CD4-positive, alpha-beta T cell treated with Interleukin-2 at 100 ng/mL for 4 hours (primary cell): ENCODE data around the gene CPSF3.

Experiments
- DNase-seq: peaks from one replicate; pipeline ENCODE4 v3.0.0-alpha.2; 2020; ENCODE audit warnings: low spot score

Gene CPSF3

DNA sequence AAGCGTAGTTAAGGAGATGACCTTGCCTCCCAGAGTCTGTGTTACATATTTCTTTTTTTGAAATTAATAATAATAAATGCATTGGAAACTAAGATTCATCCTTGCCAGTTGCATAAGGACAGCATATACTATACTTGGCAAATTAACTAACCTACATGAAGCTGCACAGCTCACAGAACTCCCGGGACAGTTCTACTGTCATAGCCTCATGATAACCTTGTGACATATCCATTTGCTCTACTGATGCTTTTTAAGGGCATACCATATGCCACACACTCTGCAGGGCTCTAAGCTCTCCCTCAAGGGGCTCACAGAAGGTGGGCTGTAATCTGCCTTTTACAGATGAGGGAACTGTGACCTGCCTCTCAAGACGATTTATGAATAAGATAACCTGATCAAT is 3.9 kb upstream of the CPSF3 start:
- no peak for DNase-seq

GRCh38 chr2:9420495-9420894 is 3.0 kb upstream of the CPSF3 start:
- DNase-seq: no peak

DNA sequence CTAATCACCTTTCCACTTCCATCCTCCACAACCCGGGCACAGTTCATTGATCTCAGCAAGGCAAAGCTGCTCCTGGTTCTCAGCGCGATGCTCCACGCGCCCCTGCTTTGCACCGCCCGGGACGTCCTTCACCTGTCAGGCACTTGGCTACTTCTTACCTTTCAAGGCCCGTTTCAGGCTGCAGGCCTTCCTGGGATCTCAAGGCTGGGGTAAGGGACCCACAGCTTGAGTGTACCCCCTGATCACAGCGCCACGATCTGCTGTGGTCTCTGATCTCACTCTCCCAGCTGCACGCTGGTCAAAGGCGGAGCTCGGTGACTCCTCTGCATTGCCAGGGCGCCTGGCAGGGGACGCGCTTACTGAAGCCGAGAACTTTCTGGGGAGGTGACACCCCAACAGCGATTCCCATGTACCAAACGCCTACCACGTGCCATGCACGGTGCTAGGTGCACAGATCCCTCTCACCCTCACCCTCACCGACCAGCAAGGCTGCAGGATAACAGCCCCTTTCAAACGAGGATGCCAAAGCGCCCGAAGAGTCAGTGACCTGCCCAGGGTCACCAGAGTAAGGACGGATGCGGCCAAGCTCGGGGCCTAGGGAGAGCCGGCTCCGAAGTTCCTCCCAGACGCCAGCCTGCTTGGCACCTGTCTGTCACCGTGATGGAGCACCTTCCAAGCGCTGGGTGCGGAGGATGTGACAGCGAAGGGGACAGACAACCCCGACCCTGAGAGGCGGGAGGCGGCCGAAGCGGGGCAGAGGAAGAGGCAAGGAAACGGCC is 944 bp upstream of the CPSF3 start:
- peak; percentile 56 for DNase-seq

- DNase-seq: peak; percentile 26
These were observed 443 bp downstream of the CPSF3 start for GRCh38 chr2:9423922-9424272.

- DNase-seq: no peak
These were observed 1.2 kb downstream of the CPSF3 start for GRCh38 chr2:9424447-9425164.

DNA sequence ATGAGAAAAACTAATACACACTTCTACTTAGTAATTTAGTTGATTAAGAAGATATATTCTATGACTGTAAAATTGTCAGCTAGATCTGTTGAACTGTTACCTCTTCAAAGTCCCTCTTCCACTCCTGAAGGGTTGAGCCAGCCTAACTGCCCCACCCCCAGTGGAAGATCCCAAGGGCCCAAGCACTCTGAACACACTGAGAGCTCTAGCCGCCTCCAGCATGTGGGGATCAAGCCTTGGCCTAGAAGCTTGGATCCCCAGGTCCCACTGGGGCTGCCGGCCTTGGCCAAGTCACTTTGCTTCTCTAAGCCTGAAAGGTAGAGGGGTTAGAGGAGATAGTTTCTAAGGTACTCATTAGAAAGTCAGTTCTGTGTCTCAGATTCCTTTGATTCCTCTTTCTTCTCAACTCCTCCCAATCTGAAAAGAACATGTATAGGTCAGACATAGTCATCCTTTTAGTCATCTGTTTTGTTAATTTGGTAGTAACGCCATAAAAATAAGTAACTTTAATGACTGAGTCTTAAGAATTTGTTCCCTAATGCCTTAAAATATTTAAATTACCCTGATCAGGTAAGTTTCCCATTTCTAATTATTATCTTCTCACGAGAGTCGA is 5.6 kb downstream of the CPSF3 start:
- DNase-seq: no peak

DNA sequence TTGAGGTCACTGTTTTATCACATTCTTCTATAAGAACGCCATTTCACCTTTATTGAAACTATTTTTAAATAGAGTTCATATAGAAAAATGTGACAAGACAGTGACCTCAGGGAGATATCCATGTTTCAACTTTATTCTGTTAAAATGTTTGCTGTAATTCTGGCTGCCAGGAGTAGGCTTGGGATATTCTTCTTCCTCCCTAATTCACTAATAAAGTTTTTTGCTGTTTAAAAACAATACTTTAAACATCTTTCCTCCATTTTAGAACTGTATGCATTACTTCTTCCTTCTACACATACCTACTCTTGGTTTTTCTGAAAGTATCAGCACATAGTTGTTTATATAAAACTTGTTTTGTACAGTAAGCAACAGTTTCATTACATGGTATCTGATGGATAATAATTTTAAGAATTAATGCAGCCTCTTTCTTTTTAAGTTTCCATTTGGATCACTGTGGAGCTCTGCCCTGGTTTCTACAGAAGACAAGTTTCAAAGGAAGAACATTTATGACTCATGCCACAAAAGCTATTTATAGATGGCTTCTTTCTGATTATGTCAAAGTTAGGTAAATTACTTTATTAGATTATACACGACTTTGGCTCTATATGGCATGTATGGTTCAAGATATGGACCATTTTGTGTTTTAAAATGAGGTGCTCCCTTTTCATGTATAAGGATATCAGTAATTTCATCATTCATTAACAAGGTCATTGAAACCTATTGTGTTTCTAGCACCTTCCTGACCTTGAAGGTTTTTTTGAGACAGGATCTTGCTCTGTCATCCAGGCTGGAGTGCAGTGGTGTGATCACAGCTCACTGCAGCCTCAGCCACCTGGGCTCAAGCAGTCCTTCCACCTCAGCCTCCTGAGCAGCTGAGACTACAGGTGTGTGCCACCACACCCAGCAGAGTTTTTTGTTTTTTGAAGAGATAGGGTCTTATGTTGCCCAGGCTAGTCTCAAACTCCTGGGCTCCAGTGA is 7.2 kb downstream of the CPSF3 start:
- no peak for DNase-seq

DNA sequence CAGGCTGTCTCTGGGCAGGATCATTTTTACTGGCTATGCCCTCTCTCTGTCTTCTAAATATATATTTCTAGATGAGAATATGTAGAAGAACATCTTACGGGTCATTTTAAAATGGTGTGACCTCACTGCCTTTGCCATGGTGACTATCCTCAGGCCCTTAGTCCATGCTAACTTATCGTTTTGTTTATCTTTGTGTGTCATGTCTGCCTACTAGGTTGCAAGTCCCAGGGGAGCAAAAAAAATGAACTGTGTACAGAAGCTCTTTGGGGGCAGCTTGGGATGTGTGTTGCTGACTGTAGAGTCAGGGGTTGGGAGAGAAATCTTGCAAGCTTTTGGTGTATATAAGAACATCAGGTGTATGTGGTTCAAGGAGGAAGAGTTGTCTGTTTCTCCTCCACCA is 11.0 kb downstream of the CPSF3 start:
- DNase-seq: no peak

DNA sequence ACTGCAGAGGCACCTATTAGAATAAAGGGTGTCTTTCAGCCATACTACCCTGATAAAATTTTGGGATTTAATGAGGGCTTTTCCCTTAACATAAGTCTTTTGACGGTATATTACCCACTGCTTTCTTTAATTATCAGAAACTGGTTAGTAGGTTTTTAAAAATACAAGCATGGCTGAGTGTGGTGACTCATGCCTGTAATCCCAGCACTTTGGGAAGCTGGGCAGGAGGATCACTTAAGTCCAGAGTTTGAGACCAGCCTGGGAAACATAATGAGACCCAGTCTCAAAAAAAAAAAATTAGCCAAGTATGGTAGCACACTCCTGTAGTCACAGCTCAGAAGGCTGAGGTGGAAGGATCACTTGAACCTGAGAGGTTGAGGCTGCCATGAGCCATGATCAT is 16.1 kb downstream of the CPSF3 start:
- DNase-seq: no peak

DNA sequence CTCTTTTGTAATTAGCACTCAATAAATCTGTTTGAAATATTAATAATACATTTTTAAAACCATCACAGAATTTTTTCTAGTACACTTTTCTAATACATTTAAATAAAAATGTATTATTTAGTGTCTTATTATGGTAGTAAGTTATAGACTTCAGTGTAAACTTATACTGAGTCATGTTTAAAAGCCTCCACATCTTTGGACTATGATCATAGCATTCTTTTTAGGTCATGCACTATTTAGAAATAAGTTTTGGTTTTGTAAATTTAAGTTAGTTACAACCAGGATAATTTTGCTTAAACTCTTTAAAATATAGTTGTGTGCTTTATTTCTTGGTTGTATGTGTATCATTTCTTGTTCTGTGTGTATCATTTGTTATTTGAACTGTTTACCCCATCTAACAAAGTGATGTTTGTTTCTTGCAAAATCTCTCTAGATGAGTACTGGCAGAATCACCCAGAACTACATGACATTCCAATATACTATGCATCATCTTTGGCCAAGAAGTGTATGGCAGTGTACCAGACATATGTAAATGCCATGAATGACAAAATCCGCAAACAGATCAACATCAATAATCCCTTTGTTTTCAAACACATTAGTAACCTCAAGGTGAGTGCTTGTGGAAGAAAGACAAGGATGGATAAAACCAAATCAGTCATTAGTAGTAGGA is 16.7 kb downstream of the CPSF3 start:
- no peak for DNase-seq

GRCh38 chr2:9441556-9441955 is 18.1 kb downstream of the CPSF3 start:
- no peak for DNase-seq

GRCh38 chr2:9443526-9443925 is 20.1 kb downstream of the CPSF3 start:
- no peak for DNase-seq

DNA sequence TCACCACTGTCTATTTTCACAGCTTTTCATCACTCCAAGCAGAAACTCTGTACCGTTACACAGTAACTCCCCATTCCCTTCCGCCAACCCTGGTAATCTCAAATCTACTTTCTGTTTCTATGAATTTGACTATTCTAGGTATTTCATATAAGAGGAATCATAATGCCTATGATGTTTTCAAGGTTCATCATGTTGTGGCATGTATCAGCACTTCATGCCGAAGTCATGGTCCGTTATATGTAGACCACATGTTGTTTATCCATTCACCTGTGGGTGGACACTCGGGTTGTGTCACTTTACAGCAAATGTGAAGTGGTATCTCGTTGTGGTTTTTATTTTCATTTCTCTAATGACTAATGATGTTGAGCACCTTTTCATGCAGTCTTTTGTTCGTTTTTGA is 21.6 kb downstream of the CPSF3 start:
- DNase-seq: peak; percentile 12

DNA sequence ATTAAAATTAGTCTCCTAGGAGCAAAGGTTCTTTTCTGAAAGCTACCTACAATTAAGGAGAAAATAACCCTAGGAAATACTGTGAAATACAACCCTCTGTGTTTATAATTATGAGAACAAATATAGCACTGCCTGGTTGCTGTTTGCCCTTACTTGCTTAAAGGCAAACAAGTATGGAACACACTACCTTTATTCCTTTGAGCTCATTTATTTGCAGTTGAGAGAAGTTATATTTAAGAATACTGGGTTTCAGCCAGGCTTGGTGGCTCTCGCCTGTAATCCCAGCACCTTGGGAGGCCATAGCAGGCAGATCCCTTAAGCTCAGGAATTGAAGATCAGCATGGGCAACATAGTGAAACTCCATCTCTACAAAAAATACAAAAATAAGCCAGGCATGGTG is 27.8 kb downstream of the CPSF3 start:
- DNase-seq: no peak

- no peak for DNase-seq
These were observed 37.1 kb downstream of the CPSF3 start for GRCh38 chr2:9460441-9461017.

DNA sequence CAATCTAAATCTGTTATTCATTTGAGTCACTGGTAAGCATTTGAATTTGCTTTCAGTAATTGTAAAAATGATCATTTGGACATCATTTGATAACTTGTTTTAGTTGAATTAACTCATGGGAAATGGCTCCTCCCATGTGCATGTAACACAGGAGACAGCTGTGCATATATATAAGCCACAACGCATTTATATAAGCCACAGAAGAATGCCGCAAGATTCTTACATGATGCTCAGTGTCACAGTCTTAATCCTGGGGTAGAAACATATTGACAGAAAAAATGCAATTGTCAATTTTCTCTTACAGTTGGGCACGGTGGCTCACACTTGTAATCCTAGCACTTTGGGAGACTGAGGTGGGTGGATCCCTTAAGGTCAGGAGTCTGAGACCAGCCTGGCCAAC is 37.6 kb downstream of the CPSF3 start:
- DNase-seq: no peak

DNA sequence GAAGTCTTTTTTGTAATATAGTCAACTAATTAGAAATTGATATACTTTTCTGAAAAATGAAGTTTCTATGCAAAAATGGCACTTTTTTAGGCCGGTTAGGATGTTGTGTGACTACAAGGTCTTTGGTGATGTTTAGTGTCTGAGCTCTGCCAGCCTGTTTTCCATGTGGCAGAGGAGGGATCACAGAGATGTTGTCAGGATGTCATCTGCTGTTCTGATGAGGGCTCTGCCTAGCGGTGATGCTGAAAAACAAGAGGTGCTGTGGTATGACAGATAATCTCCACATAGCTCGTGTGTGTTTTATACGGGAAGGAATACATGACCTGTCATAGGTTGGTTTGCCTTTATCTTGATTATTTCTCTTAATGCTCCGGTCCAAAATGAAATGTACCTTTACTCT is 38.9 kb downstream of the CPSF3 start:
- DNase-seq: no peak

DNA sequence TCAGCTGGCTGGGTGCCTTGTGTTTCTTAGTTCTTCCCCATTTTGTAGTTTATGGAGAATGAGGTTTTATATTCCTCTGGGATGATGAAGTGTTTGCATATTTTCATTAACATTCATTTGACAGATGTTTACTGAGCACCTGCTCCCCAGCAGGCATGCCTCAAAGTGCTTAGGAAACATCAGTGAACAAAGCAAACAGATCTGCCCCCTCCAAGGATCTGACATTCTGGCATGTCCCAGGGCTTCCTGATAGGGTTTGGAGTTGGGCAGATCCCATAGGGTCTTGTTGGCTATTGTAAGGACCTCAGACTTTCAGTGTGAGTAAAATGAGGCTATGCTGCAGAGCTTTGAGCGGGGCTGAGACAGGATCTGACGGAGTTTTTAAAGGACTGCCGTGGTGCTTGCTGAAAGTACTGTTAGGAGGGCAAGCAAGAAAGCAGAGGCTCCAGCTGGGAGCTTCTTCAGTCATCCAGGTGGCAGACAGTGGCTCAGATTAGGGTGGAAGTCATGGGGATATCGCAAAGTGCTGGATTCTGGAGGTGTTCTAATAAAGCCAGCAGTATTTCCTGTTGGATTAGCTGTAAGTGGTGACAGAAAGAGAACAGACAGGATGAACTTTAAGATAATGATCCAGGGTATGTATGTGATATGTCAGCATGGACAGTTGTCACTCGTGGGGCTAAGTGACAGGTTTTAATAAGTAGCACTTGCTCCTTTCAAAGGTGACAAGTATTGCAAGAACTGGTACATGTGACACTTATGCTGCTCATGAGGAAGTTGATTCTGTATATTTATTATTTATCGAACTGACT is 39.6 kb downstream of the CPSF3 start:
- no peak for DNase-seq

- DNase-seq: peak; percentile 23
These were observed 40.2 kb downstream of the CPSF3 start for GRCh38 chr2:9463698-9464034.

DNA sequence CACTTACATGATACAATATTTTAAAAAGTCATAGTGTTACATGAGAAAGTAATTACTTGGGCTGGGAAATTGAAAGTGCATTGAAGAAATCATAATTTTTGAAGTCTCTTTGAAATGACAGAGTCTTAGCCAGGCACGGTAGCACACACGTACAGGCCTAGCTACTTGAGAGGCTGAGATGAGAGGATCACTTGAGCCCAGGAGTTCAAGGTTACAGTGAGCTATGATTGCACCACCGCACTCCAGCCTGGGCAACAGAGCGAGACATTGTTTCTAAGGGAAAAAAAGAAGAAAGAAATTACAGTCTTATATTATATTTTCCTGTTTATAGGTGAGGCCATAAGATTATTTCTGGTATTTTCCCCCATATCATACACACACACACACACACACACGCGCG is 41.7 kb downstream of the CPSF3 start:
- DNase-seq: no peak
